ENCODE data around the gene COL27A1.

GRCh38 chr9:114321759-114322158, 166.4 kb downstream of the COL27A1 start:
- TF ChIP-seq POLR2A (IDR thresholded peaks at IDR 0.05) (no peak), CTCF (IDR thresholded peaks at IDR 0.05) (no peak), EP300 (IDR thresholded peaks at IDR 0.05) (no peak), POLR2AphosphoS5 (IDR thresholded peaks at IDR 0.05) (no peak)
